ENCODE data around the gene LRRC46.

DNA sequence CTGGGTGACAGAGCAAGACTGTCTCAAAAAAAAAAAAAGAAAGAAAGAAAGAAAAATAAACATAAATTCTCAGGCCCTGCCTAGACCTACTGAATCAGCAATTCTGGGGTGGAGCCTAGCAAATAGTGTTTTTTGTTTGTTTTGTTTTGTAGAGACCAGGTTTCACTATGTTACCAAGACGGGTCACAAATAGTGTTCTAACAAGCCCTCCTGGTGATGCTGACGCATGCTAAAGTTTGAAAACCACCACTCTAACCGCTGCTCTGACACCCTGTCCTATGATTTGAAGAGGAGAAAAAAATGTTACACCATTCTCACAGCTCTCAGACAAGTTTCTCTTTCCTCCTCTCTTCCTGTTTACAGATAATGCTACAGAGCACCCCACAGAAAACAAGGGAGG, 1.6 kb upstream of the LRRC46 start:
- TF ChIP-seq, protein P1, sequence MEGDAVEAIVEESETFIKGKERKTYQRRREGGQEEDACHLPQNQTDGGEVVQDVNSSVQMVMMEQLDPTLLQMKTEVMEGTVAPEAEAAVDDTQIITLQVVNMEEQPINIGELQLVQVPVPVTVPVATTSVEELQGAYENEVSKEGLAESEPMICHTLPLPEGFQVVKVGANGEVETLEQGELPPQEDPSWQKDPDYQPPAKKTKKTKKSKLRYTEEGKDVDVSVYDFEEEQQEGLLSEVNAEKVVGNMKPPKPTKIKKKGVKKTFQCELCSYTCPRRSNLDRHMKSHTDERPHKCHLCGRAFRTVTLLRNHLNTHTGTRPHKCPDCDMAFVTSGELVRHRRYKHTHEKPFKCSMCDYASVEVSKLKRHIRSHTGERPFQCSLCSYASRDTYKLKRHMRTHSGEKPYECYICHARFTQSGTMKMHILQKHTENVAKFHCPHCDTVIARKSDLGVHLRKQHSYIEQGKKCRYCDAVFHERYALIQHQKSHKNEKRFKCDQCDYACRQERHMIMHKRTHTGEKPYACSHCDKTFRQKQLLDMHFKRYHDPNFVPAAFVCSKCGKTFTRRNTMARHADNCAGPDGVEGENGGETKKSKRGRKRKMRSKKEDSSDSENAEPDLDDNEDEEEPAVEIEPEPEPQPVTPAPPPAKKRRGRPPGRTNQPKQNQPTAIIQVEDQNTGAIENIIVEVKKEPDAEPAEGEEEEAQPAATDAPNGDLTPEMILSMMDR (IDR thresholded peaks at IDR 0.05 in 4 of 5, conservative IDR thresholded peaks at IDR 0.05 in 1 of 5): no peak
- TF ChIP-seq POLR2A (IDR thresholded peaks at IDR 0.05): no peak
